MM.1S (cell line): ENCODE results near the gene HDAC9.

Source experiments
- DNase-seq: peaks from one replicate; pipeline ENCODE4 v3.0.0-alpha.2; 2015
- H2AFZ ChIP-seq: fragments of 300-600 bp; sonication (generic); 2 replicates; pipeline ENCODE4 v1.6.0; 2016; ENCODE audit warnings: antibody characterized with exemption, low read length
- H3F3A ChIP-seq: fragments of 300-600 bp; sonication (generic); 2 replicates; pipeline ENCODE4 v1.6.1; 2016; ENCODE audit warnings: mild to moderate bottlenecking, antibody characterized with exemption, low read length, moderate library complexity, mixed read lengths; ENCODE audit not compliant: insufficient read depth
- H3K27ac ChIP-seq: fragments of 300-600 bp; sonication (generic); 2 replicates; pipeline ENCODE4 v1.5.1; 2016; ENCODE audit warnings: mild to moderate bottlenecking, low read length
- H3K27me3 ChIP-seq: fragments of 300-600 bp; sonication (generic); replicated peaks from 2 replicates; pipeline ENCODE4 v1.6.0; 2016; ENCODE audit warnings: low read length; ENCODE audit not compliant: insufficient read depth
- H3K36me3 ChIP-seq: fragments of 300-600 bp; sonication (generic); replicated peaks from 2 replicates; pipeline ENCODE4 v1.6.1; 2016; ENCODE audit warnings: mild to moderate bottlenecking, low read length, mixed read lengths; ENCODE audit not compliant: insufficient read depth
- H3K4me1 ChIP-seq: fragments of 300-600 bp; sonication (generic); 2 replicates; pipeline ENCODE4 v1.6.1; 2016; ENCODE audit warnings: low read length, mixed read lengths
- H3K4me2 ChIP-seq: fragments of 300-600 bp; sonication (generic); 2 replicates; pipeline ENCODE4 v1.6.0; 2016; ENCODE audit warnings: low read depth, low read length
- H3K4me3 ChIP-seq: fragments of 300-600 bp; sonication (generic); 2 replicates; pipeline ENCODE4 v1.5.1; 2016; ENCODE audit warnings: low read length, mixed read lengths
- H3K79me2 ChIP-seq: fragments of 300-600 bp; sonication (generic); 2 replicates; pipeline ENCODE4 v1.6.1; 2016; ENCODE audit warnings: mixed run types, low read length, mixed read lengths
- H3K9ac ChIP-seq: fragments of 300-600 bp; sonication (generic); 2 replicates; pipeline ENCODE4 v1.6.1; 2016; ENCODE audit warnings: low read length, mixed read lengths
- H3K9me2 ChIP-seq: fragments of 300-600 bp; sonication (generic); replicated peaks from 2 replicates; pipeline ENCODE4 v1.6.1; 2016; ENCODE audit warnings: mild to moderate bottlenecking, low read length, mixed read lengths; ENCODE audit not compliant: insufficient read depth
- H3K9me3 ChIP-seq: fragments of 300-600 bp; sonication (generic); replicated peaks from 2 replicates; pipeline ENCODE4 v1.6.1; 2016; ENCODE audit warnings: mild to moderate bottlenecking, low read length, mixed read lengths; ENCODE audit not compliant: insufficient read depth
- H4K20me1 ChIP-seq: fragments of 300-600 bp; sonication (generic); 2 replicates; pipeline ENCODE4 v1.6.1; 2016; ENCODE audit warnings: mild to moderate bottlenecking, low read length, moderate library complexity, mixed read lengths; ENCODE audit not compliant: insufficient read depth
- CTCF ChIP-seq: fragments of 300-600 bp; sonication (generic); IDR thresholded peaks from 2 replicates; pipeline ENCODE4 v1.5.1; 2016; ENCODE audit warnings: antibody characterized with exemption, low read length, mixed read lengths
- EZH2 ChIP-seq: fragments of 300-600 bp; sonication (generic); optimal IDR thresholded peaks from 2 replicates; pipeline ENCODE3; 2017; ENCODE audit warnings: low read depth, mild to moderate bottlenecking, antibody characterized with exemption, low read length, mixed read lengths
- EZH2phosphoT487 ChIP-seq: fragments of 300-600 bp; sonication (generic); IDR thresholded peaks from 2 replicates; pipeline ENCODE4 v1.6.1; 2018; ENCODE audit warnings: antibody characterized with exemption, low read length

The HDAC9 gene

GRCh38 chr7:18873734-18874336, 378.3 kb downstream of the HDAC9 start:
- H3F3A ChIP-seq = no peaks in the 10 kb centered on the region
- no peak overlapping the region for H3K4me3 ChIP-seq
- H3K9me3 ChIP-seq = no peaks in the 10 kb centered on the region

GRCh38 chr7:18874880-18875279, 379.3 kb downstream of the HDAC9 start:
- Histone ChIP-seq H3K36me3 (no peaks in the 10 kb centered on the region), H3F3A (no peaks in the 10 kb centered on the region), H3K4me3 (no peak overlapping the region), H3K9me3 (no peaks in the 10 kb centered on the region), H4K20me1 (no peaks in the 10 kb centered on the region), H3K4me2 (no peak overlapping the region), H3K79me2 (no peaks in the 10 kb centered on the region), H3K27me3 (no peaks in the 10 kb centered on the region), H3K9ac (no peak overlapping the region), H3K27ac (no peak overlapping the region), H3K9me2 (no peaks in the 10 kb centered on the region), H3K4me1 (no peaks in the 10 kb centered on the region), H2AFZ (no peak overlapping the region)
- TF ChIP-seq EZH2 (no peak), CTCF (no peak), EZH2phosphoT487 (no peak)
- DNase-seq = no peak

More at GRCh38 chr7:18873734-18874336, 378.3 kb downstream of the HDAC9 start:
- TF ChIP-seq EZH2 = no peak
- no peak for TF ChIP-seq CTCF
- TF ChIP-seq EZH2phosphoT487 = no peak
- Histone ChIP-seq H3K27ac (no peak overlapping the region), H3K4me2 (no peak overlapping the region), H3K27me3 (no peaks in the 10 kb centered on the region), H4K20me1 (no peaks in the 10 kb centered on the region), H3K9ac (no peak overlapping the region), H2AFZ (no peak overlapping the region), H3K4me1 (no peaks in the 10 kb centered on the region), H3K79me2 (no peaks in the 10 kb centered on the region), H3K36me3 (no peaks in the 10 kb centered on the region), H3K9me2 (no peaks in the 10 kb centered on the region)
- DNase-seq = no peak

- no peaks in the 10 kb centered on the region for H3K36me3 ChIP-seq
- H3F3A ChIP-seq = no peaks in the 10 kb centered on the region
- no peaks in the 10 kb centered on the region for H3K4me1 ChIP-seq
- H3K9me3 ChIP-seq = no peaks in the 10 kb centered on the region
- no peaks in the 10 kb centered on the region for H3K27me3 ChIP-seq
- no peak overlapping the region for H3K27ac ChIP-seq
- no peak for DNase-seq
- no peaks in the 10 kb centered on the region for H3K9me2 ChIP-seq
- no peak overlapping the region for H3K4me3 ChIP-seq
- H4K20me1 ChIP-seq = no peaks in the 10 kb centered on the region; the same call in 1 of the 2 replicates
- no peak overlapping the region for H2AFZ ChIP-seq
- H3K9ac ChIP-seq = no peak overlapping the region
- H3K79me2 ChIP-seq = no peaks in the 10 kb centered on the region
- no peak overlapping the region for H3K4me2 ChIP-seq
- TF ChIP-seq EZH2 = no peak
- TF ChIP-seq CTCF = no peak
- no peak for TF ChIP-seq EZH2phosphoT487
These were observed 382.3 kb downstream of the HDAC9 start for GRCh38 chr7:18877874-18878273.
